ENCODE data around the gene P2RY12.
"Not testable (repeated sequence)": the region's sequence is repeated elsewhere in the genome, so short reads cannot be mapped to it uniquely, and the experiment has no call there.

Gene P2RY12

DNA sequence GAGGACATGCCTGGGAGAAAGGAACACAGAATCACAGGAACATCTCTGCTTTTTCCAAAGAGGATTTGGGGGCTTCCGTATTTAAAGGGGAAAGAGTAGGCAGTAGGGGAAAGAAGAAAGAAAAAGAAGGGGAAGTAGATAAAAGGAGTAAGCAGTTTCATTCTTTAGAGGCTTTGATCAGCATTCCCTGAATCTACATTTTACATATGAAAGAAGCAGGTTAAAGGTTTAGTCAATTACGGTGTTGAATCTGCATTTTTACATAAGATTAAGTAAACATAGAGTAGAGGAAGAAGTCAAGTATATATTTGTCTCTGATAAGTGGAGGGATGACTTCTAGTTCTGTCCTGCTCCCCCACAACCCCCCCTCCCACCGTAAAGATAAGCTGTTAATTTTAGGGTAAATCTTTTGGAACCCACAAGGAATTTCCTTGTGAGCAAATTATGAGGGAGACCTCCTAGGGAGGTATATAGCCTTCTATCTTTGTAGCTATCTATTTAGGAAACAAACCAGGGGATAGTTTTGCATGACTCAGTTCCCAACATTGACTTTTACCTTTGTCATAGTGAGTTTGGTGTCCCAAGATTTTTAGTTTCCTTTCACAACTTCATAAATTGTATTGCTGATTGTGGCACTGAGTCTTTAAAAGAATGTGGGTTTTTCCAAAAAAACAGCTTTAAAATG, 8.7 kb upstream of the P2RY12 start:
- no peak for DNase-seq (ENCODE audit: low read depth)

DNA sequence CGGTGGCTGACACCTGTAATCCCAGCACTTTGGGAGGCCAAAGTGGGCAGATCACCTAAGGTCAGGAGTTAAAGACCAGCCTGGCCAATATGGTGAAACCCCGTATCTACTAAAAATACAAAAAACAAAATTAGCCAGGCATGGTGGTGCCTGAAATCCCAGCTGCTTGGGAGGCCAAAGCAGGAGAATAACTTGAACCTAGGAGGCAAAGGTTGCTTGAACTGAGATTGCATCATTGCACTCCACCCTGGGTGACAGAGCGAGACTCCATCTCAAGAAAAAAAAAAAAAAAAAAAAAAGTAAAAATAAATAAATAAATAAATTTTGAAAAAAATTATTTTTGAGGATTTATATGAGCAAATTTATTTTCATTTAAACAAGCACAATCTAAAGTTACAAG, 7.6 kb upstream of the P2RY12 start:
- DNase-seq (ENCODE audit: low read depth) = not testable (repeated sequence)

DNA sequence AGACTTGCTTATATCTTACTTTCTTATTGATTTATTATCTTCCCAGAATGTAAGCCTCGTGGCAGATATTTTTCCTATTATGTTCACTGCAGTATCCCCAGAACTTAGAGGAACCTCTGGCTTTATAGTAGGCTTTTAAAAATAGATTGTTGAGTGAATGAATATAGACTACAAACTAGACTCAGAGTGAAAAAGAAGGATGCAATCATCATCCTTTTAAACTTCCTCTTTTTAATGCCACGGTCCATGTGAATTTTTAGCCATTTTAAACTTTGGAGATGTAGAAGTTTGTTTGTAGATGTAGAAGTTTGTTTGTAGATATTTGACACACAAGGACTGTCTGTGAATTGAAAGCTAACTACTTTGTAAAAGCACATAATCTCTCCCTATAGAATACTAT, 7.2 kb upstream of the P2RY12 start:
- DNase-seq (ENCODE audit: low read depth) = no peak

DNA sequence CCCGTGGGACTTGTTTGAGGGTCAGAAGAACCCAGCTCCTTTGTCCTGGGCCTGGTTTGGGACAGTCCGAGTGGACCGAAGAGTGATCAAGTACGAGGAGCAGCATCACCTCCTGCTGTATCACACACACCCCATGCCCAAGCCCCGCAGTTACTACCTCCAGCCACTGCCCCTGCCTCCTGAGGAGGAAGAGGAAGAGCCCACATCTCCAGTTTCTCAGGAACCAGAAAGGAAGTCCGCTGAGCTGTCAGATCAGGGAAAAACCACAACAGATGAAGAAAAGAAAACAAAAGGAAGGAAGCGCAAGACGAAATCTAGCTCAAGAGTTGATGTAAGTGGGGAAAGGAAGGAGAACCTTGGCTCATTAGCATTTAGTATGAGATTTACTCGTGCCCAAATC, 3.3 kb upstream of the P2RY12 start:
- no peak for DNase-seq (ENCODE audit: low read depth)

DNA sequence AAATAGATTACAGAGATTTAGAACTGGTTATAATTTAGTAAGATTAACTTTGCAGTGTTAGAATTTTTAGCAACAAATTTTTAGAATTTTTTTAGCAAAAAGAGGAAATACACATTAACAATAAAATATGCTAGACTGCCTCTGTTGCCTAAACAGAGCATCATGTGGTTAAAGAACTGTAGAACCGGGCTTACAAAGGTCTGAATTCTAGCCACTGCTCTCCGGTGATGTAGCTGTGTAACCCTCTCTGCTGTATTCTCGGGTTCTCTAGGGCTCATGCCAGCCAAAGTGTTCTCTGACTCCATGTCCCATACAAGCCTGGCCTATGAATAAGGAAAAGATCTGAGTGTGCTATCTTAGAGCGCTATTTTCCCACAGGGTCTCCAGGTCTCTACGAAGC, 2.9 kb upstream of the P2RY12 start:
- DNase-seq (ENCODE audit: low read depth) = no peak

DNA sequence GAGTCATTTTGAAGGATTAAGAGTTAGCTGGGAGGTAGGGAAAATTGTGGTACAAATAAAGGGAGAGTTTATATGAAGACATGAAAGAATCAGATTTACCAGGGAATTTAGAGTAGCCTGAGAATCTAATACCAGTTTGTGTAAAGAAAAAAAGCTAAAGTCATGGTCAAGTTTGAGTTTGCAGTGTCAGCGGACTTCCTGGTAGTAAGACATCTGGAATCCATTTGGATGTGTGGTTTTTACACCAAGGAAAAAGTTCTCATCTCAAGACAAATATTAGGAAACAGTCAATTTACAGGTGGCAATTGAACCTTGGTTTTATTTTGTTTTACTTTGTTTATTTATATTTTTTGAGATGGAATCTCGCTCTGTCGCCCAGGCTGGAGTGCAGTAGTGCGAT, 1.5 kb upstream of the P2RY12 start:
- DNase-seq (ENCODE audit: low read depth) = no peak

DNA sequence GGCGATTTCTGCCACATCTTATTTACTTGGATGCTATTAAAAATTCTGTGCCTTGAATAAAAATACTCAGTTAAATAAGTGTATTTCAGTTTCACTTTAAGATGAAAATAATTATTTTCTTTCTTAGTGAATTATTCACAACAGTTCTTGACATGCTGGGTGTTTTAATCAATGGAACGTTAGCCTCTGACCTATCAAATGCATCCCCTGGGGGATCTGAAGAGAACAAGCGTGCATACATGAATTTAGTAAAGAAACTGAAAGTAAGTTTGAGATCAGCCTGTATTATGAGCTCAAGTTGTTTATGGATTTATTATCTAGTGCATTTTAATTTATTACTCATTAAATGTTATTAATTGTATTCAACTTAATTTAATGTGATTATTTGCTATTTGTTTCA, 597 bp downstream of the P2RY12 start:
- no peak for DNase-seq (ENCODE audit: low read depth)

DNA sequence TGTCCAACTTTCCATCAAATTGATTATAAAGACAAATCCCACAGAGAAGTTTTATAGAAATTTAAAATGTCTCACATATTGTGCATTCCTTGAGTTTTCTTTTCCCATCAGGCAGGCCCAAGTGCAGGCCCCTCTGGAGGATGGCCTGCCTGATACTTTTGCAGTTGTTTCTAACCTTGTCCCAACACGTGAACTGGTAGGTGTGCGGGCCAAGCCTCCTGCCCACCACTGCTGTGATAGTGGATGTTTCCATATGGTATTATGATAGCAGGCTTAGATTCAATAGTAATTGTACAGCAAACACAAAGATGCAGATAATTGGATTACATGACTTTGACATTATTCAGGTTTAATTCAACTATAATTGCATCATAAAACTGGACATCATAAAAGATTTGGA, 1.4 kb downstream of the P2RY12 start:
- no peak for DNase-seq (ENCODE audit: low read depth)

DNA sequence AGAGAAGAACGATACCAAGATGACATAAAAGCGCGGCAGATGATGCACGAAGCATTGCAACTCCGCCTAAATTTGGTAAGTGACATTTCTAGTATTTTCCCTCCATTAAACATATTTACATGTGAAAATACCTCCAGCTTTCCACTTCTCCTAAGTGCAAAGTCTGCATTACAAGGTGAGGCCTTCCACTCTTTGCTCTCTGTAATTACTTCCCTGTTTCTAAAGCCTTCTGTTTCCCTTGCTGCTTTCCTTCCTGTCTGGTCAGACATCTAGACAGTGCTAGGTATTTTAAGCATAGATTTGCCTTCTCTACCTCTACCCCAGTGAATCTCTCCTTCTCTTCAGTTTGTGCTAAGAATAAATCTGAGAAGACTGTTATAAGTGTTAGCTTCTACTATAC, 1.9 kb downstream of the P2RY12 start:
- DNase-seq (ENCODE audit: low read depth) = no peak

DNA sequence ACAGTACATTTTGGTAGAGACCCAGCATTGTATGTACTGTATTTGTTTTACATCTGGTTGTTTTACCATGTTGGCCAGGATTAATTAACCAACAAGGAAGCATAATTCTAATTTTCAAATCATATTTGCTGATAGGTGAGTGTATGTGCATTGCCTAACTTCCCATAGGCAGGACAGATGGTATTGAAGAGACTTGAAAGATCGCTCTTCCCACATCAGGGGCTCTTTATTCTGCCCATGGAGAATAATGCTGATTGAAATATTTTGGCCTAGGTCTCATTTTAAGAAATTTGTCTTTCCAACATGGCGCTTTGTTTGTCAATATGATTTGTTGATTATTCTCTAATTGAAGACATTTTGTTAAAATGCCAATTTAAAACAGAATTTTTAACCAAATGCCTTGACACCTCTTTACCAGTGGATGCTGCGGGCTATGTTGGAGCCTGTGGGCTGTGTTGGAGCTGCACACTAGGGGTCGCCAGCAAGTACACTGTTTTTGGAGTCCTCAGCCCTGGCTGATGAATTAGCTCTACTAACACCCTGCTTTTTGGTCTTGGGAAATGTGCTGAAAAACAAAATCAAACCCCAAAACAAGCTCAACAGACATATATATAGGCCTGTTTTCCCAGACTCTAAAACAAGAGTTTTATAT, 5.3 kb downstream of the P2RY12 start:
- no peak for DNase-seq (ENCODE audit: low read depth)

DNA sequence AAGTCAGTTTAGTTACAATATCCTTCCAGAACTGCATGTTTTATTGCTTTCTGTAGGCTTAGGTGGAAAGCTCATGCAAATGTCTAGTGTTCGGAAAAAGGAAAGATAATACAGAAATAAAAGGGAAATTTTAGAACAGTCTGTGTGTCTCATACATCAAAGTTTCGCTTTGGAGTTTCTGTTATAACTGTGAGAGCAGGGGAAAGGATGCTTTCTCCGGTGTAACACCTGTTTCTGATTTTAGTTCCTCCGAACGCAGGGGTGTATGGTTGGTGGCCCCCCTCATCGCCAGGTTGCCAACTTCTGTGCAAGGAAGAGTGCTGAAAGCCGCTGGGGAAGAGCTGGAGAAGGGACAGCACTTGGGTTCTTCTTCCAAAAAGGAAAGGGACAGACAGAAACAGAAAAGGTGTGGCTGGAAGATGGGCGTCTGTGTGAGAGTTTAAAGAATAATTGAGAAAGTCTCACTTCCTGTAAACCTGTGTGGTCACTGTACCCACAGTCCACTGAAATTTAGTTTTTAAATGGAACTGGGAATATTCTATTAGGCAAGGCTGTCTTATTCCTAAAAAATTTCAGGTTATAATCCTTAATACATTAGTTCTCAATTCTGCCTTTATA, 6.7 kb downstream of the P2RY12 start:
- no peak for DNase-seq (ENCODE audit: low read depth)

DNA sequence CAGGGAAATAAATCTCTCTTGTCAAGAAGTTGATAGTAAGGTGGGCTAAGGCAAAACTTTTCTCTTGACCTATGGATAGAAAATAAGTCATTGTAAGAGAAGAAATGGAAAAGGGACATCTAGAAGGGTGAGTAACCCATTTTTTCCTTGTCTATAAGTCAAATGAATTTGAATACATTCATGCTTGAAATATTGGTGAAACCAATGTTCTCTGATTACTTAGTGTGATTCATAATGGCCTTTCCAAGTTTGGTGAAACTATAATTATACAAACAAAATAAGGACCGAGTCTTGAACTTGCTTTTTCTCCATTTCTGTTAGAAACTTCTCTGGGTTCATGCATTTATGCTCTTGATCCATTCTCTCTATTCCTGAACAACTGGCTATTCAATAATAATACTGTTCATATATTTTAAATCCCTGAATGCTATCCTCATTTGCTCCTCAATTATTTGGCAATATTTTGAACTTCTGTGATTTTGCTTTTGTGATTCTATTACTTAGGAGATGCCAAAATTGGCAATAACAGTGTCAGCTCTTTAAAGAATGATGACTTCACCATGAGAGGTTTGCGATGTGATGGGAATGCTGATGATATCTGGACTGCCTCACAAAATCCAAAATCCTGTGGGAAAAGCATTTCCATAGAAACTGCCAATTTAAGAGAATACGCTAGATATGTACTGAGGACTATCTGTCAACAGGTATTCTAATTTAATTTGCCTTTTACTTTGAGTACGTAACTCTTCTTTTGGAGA, 12.3 kb downstream of the P2RY12 start:
- no peak for DNase-seq (ENCODE audit: low read depth)

DNA sequence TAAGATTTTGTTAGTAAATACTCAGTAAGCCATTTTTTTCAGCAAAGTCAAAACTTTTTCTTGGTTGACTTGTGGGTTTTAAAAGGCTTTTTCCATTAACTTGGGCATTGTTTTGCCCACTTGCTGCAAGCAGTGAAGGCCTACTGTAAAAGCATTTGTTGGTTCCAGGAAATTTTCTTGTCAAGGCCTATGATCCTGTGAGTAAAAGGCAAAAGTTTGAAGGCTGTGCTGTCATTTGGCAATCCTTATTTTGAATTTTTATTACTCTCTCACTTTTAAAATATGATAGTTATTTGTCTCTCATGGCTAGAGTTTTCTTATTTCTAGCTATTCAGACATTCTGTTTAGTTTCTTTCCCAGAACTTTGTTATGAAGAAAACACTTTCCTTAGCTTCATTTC, 13.0 kb downstream of the P2RY12 start:
- no peak for DNase-seq (ENCODE audit: low read depth)

DNA sequence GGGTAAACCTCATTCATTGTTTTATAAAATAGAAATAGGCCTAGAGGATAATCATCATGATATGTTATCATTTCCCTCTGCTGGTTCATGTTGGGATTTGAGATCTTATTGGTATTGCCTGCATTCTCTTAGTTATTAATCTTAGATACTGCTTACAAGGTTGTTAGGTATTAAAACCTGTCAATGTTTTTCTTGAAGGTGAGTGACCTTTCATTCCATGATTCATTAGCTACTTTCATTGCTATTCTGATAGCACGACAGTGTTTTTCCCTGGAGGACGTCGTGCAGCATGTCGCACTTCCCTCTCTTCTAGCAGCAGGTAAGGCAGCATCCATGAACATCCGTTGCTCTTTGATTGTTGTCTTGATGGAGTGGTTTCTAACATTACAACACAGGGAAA, 17.1 kb downstream of the P2RY12 start:
- DNase-seq (ENCODE audit: low read depth) = no peak

DNA sequence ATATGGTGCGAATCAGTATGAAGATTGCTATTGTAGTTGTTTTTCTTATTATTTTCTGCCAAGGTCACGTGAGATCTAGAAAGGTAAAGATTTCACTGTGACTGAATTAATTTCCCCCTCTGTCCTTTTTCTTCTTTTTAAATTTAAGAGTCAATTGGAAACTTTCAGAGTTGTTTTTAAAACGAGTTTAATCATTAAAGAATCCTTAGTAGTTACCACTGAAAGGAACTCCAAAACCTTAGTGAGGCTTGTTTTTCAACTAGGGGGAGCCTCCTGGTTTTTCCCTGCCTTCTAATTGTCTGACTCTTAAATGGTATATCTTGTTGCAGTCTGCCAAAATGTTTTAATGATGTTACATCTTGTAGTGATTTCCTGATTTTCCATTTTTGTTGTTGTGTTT, 17.6 kb downstream of the P2RY12 start:
- no peak for DNase-seq (ENCODE audit: low read depth)

DNA sequence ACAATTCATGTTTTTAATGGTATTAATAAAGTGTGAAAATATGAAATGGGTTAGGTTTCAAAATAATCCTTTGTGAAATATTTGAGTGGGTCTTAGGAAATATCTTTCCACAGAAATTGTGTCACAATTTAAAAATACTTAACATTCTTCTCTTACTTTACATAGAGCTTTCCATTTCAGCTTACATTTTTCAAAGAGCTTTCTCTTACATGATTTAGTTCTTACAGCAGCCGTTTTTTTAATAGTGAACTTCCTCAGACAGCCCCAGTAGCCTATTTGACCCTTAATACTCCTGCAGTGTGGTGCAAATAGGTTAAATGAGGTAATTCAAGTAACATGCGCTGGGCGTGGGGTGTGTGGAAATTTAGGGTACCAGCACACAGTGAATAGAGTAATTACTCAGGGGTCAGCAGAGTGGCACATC, 21.8 kb downstream of the P2RY12 start:
- DNase-seq (ENCODE audit: low read depth) = no peak

DNA sequence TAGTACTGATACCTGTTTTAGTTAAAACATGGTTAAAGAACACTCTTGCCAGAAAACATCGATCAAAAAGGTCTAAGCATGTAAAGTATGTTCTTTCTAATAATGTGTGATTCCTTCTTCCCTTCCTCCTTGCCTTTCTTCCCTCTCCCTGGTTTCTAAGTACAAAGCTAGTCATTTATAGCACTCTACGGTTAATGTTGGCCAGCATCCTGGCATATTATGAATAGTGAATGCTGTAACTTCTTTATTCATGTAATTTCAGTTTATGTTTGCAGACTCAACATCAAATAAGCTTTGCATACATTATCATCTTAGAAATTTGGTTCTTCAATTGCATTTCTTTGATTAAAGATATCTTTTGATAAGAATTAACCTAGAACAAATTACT, 27.1 kb downstream of the P2RY12 start:
- DNase-seq (ENCODE audit: low read depth) = no peak

DNA sequence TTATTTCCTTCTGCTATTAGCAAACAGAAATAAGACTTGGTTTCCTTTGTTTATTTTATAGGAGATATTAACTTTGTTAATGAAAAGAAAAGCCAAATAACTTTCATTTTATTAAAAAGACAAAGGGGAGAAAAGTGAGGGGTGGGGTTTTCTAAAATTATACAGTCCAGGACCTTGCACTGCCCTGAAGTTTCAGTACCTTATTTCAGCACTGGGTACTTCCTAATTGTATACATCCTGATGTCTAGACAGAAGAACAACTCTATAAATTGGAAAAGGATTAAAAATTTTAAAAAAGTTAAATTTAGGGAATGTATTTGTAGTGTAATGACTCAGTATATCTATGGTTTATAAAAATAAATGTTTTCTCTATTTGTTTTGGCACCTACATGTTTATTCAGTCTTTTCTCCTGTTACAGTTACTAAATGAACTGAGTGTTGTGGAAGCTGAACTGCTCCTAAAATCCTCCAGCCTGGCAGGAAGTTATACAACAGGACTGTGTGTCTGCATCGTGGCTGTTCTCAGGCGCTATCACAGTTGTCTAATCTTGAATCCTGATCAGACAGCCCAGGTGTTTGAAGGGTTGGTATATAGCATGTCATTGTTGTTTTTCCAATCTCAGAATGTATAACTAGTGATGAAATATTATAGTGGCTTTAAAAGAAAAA, 27.6 kb downstream of the P2RY12 start:
- DNase-seq (ENCODE audit: low read depth) = no peak

DNA sequence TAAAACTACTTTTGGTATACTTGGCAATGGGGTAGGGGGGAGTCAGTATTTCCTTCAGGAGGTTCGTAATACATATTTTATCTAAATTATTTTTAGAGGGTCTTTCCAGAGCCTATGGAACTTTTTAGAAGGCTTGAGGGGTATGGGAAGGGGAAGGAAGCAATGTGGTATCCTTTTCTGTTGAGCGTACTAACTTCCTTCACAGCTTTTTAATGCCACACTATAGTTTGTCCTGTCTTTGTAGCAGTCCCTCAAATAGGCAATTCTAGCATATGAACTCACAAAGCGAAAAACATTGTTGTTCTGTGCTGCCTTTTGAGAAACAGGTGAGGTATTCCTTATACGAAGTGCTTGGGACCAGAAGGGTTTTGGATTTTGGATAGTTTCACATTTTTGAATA, 32.9 kb downstream of the P2RY12 start:
- no peak for DNase-seq (ENCODE audit: low read depth)

DNA sequence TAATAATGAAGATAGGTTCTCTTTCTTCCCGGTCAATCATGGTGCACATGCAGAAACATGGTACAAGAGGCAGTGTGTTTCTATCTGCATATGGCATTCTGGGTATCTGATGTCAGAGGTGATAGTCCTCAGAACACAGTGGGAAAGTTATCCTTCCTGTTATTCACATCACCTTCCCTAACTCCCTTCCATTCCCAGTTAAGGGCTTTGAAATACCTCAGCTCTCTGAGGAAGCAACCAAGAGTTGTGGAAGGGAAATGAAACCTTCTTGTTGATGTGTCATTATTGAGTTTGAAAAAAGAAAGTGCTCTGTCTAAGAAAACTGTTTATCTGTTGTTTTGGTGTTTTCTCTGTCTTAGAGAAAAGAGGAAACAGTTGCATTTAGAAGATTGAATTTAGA, 33.3 kb downstream of the P2RY12 start:
- no peak for DNase-seq (ENCODE audit: low read depth)

DNA sequence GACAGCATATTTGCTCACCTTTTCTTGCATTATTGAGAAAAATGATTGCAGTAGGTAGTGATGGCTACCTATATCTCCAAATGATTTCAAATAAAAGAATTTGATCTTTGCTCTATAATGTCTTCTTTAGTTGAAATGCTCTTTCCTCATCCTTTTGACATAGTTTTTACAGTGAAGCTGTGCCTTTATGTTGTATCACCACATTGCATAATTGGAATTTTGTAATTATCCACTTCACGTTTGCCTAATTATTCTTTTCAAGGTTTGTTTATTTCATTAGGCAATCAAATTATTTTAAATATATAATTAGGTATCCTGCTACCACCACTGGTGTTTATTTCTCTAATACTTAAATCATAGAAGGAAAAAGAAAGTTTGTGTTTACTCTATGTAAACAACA, 33.9 kb downstream of the P2RY12 start:
- no peak for DNase-seq (ENCODE audit: low read depth)

DNA sequence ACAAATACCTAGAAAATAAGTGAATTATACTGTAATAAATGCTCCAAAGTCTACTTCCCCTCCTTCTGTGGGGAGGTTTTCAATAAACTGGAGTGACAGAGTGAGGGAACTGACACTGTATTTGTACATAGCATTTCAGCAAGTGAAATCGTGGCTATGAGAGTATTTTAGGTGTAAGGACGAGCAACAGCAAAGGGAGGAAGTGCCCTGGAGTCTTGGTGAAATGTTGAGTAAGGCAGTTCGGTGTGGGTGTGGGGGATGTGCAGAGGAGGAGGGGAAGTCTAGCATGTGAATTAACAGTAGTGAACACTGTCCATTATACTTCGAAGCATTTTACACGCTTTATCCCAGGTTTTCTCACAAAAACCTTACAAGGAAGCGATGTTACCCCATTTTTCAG, 37.1 kb downstream of the P2RY12 start:
- no peak for DNase-seq (ENCODE audit: low read depth)

DNA sequence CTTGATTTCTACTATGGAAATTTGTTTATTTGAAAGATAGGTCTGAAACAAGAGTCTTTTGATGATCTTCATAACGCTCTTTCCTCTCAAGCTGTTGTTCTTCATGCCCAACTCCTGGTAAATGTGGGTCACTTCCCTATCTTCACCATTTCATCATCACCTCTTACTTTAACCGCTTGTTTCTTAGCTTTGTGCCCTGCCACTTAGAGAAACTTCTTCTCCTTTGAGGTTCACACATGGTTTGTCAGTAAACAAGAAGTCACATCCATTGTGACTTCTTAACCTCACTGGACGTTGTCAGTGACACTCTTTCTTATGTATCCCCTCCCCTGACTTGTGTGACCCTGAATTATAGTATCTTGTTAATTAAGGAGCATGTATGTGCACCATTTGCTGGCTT, 38.3 kb downstream of the P2RY12 start:
- DNase-seq (ENCODE audit: low read depth) = no peak

Measured in HS-5 (cell line).